ENCODE data around the gene PTPN3.

DNA sequence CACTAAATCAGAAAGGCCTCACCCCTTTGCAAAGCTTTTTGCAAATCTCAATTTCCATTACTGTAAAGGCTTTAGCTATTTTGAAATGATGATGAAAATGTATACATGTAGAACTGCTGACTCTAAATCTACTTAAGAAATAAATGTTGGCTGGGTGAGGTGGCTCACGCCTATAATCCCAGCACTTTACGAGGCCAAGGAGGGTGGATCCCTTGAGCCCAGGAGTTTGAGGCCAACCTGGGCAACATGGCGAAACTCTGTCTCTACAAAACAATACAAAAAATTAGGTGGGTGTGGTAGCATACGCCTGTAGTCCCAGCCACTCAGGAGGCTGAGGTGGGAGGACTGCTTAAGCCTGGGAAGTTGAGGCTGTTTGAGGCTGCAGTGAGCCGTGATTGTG is 64.6 kb downstream of the PTPN3 start:
- TF ChIP-seq EZH2 (IDR thresholded peaks at IDR 0.05; ENCODE audit: borderline replicate concordance, low read depth, low read length) (no peak), CBFB (CRISPR knock-in tag; IDR thresholded peaks at IDR 0.05) (no peak), RFX5 (IDR thresholded peaks at IDR 0.05; ENCODE audit: low read depth, low read length) (no peak), GABPB1 (CRISPR knock-in tag; IDR thresholded peaks at IDR 0.05) (no peak), EP300 (IDR thresholded peaks at IDR 0.05; ENCODE audit: low read length) (no peak), CREB1 (IDR thresholded peaks at IDR 0.05) (no peak), CREB1 (CRISPR knock-in tag; IDR thresholded peaks at IDR 0.05) (no peak), ZNF316 (IDR thresholded peaks at IDR 0.05) (no peak), ZNF436 (CRISPR knock-in tag; IDR thresholded peaks at IDR 0.05) (no peak), ETV6 (IDR thresholded peaks at IDR 0.05; ENCODE audit: borderline replicate concordance in 1 of 2, low read depth in 2 of 2, low read length in 1 of 2) (no peak), ETV6 (CRISPR knock-in tag; IDR thresholded peaks at IDR 0.05; ENCODE audit: borderline replicate concordance) (no peak)
- TF ChIP-seq, protein P1, sequence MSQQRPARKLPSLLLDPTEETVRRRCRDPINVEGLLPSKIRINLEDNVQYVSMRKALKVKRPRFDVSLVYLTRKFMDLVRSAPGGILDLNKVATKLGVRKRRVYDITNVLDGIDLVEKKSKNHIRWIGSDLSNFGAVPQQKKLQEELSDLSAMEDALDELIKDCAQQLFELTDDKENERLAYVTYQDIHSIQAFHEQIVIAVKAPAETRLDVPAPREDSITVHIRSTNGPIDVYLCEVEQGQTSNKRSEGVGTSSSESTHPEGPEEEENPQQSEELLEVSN (IDR thresholded peaks at IDR 0.05; ENCODE audit: borderline replicate concordance in 1 of 2, extremely low read depth in 1 of 2, insufficient read depth in 1 of 2, insufficient read length in 1 of 2, low read depth in 1 of 2, low read length in 1 of 2, poor library complexity in 1 of 2, severe bottlenecking in 1 of 2) = no peak
- TF ChIP-seq, protein P2, sequence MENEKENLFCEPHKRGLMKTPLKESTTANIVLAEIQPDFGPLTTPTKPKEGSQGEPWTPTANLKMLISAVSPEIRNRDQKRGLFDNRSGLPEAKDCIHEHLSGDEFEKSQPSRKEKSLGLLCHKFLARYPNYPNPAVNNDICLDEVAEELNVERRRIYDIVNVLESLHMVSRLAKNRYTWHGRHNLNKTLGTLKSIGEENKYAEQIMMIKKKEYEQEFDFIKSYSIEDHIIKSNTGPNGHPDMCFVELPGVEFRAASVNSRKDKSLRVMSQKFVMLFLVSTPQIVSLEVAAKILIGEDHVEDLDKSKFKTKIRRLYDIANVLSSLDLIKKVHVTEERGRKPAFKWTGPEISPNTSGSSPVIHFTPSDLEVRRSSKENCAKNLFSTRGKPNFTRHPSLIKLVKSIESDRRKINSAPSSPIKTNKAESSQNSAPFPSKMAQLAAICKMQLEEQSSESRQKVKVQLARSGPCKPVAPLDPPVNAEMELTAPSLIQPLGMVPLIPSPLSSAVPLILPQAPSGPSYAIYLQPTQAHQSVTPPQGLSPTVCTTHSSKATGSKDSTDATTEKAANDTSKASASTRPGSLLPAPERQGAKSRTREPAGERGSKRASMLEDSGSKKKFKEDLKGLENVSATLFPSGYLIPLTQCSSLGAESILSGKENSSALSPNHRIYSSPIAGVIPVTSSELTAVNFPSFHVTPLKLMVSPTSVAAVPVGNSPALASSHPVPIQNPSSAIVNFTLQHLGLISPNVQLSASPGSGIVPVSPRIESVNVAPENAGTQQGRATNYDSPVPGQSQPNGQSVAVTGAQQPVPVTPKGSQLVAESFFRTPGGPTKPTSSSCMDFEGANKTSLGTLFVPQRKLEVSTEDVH (IDR thresholded peaks at IDR 0.05; ENCODE audit: low read depth, partially characterized antibody) = no peak
- TF ChIP-seq, protein P3, sequence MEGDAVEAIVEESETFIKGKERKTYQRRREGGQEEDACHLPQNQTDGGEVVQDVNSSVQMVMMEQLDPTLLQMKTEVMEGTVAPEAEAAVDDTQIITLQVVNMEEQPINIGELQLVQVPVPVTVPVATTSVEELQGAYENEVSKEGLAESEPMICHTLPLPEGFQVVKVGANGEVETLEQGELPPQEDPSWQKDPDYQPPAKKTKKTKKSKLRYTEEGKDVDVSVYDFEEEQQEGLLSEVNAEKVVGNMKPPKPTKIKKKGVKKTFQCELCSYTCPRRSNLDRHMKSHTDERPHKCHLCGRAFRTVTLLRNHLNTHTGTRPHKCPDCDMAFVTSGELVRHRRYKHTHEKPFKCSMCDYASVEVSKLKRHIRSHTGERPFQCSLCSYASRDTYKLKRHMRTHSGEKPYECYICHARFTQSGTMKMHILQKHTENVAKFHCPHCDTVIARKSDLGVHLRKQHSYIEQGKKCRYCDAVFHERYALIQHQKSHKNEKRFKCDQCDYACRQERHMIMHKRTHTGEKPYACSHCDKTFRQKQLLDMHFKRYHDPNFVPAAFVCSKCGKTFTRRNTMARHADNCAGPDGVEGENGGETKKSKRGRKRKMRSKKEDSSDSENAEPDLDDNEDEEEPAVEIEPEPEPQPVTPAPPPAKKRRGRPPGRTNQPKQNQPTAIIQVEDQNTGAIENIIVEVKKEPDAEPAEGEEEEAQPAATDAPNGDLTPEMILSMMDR (IDR thresholded peaks at IDR 0.05 in 2 of 3, conservative IDR thresholded peaks at IDR 0.05 in 1 of 3; ENCODE audit: insufficient read depth in 2 of 3, low read depth in 1 of 3, low read length in 3 of 3) = no peak
